Left lung (tissue), 10 donors: ENCODE data around the gene LDAH. TPM values are rescaled to one million over a fixed set of nuclear protein-coding genes. Genes with fewer than 3 reads are reported as not detected.

Source experiments
- ATAC-seq: fragments of 200-7000 bp; cut with Tn5 transposase; one replicate; pipeline ENCODE4 v1.9.1; 2020; ENCODE audit warnings: moderate library complexity
- DNase-seq, 4 donors: peaks; one replicate each; pipeline ENCODE4 v3.0.0-alpha.2; 2013 to 2020
- H3K27ac ChIP-seq, 2 donors: fragments of 200-600 bp; sonication (generic) in 1 of 2; one replicate each; pipeline versions ENCODE4 v1.5.0 to v1.8.0; 2020 to 2021
- H3K27me3 ChIP-seq, 2 donors: fragments of 200-600 bp; sonication (generic) in 1 of 2; one replicate each; pipeline versions ENCODE4 v1.5.0 to v1.8.0; 2020 to 2021
- H3K36me3 ChIP-seq, 2 donors: fragments of 200-600 bp; sonication (generic) in 1 of 2; one replicate each; pipeline versions ENCODE4 v1.5.0 to v1.8.0; 2020 to 2021
- H3K4me1 ChIP-seq, 2 donors: fragments of 200-600 bp; one replicate each; pipeline ENCODE4 v1.8.0; 2021
- H3K4me3 ChIP-seq, 2 donors: fragments of 200-600 bp; sonication (generic) in 1 of 2; one replicate each; pipeline versions ENCODE4 v1.5.0 to v1.8.0; 2020 to 2021; ENCODE audit warnings: mild to moderate bottlenecking in 1 of 2
- H3K9me3 ChIP-seq, 2 donors: fragments of 200-600 bp; sonication (generic) in 1 of 2; one replicate each; pipeline versions ENCODE4 v1.5.0 to v1.8.0; 2020 to 2021
- intact Hi-C, 2 donors: fragments of 100-400 bp; cut with DNase I; formaldehyde crosslinking; loops; one replicate each; pipeline versions ENCODE4 v1.11.2 to v1.14.2; 2022
- polyA plus RNA-seq, 6 donors: library from polyadenylated mRNA; unstranded; fragments of 120-200 nt; gene quantifications; one replicate each; pipeline ENCODE4 v1.2.1, GENCODE V29; 2013; ENCODE audit not compliant: insufficient read length in 6 of 6
- total RNA-seq, 2 donors: library from RNA; stranded (reverse); fragmentation: NEBNext Ultra II Directional; extraction: Animal tissue kit (Norgen Biotek cat#: 25700); gene quantifications; one replicate each; pipeline ENCODE4 v1.2.1, GENCODE V29; 2021
- TF ChIP-seq, protein P1 (sequence below), 2 donors: fragments of 200-600 bp; sonication (generic) in 1 of 2; IDR thresholded peaks; one replicate each; pipeline versions ENCODE4 v1.5.0 to v1.8.0; 2021; ENCODE audit warnings: antibody characterized with exemption in 2 of 2
- donor health status: DM: no; HTN: yes; CAD: no.
- donor health status: DM: no; HTN: no; CAD: no.

LDAH gene
- total and polyA plus RNA-seq, 8 donors = 20.2 to 25.7 (median 22.3) TPM

DNA sequence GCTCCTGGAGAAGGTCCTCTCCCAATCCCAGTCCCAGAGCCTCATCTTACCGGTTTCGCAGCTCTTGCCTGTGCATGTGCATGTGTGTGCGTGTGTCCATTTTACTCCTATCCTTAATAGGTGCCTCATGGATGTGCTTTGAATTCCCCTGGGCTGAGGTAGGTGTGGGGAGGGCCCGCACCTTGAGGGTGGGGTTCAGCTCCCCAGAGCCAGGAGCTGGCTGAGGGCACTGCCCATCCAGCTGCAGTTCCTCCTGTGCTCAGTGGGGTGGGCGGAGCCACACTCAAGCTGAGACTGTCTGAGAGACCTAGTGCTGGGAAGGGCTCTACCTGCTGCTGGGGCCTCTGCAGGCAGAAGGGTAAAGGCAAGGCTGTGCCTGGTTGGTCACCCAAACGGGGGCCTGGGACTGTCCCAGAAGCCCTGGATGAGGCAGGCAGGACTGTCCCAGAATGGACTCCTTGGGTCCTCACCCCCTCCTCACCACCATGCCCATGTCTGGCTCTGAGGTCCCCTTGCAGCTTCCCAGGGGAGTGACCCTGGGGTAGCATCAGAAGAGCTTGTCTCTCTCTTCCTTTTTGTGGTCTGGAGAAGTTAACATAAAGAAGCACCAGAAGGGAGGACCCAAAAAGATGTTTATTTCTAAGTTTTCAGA lies 147.1 kb downstream of the LDAH start:
- DNase-seq = no peak
- intact Hi-C loops = no loop called here
- Histone ChIP-seq H3K27me3 (peaks cover 32 to 51% of the 10 kb centered on the region in 2 donors), H3K4me3 (no peak overlapping the region), H3K9me3 (no peaks in the 10 kb centered on the region), H3K4me1 (peaks cover 0 to 4% of the 10 kb centered on the region in 2 donors), H3K27ac (no peak overlapping the region), H3K36me3 (no peaks in the 10 kb centered on the region)
- peak; percentile 84 for ATAC-seq
- TF ChIP-seq, protein P1, sequence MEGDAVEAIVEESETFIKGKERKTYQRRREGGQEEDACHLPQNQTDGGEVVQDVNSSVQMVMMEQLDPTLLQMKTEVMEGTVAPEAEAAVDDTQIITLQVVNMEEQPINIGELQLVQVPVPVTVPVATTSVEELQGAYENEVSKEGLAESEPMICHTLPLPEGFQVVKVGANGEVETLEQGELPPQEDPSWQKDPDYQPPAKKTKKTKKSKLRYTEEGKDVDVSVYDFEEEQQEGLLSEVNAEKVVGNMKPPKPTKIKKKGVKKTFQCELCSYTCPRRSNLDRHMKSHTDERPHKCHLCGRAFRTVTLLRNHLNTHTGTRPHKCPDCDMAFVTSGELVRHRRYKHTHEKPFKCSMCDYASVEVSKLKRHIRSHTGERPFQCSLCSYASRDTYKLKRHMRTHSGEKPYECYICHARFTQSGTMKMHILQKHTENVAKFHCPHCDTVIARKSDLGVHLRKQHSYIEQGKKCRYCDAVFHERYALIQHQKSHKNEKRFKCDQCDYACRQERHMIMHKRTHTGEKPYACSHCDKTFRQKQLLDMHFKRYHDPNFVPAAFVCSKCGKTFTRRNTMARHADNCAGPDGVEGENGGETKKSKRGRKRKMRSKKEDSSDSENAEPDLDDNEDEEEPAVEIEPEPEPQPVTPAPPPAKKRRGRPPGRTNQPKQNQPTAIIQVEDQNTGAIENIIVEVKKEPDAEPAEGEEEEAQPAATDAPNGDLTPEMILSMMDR (IDR thresholded peaks at IDR 0.05) = no peak

DNA sequence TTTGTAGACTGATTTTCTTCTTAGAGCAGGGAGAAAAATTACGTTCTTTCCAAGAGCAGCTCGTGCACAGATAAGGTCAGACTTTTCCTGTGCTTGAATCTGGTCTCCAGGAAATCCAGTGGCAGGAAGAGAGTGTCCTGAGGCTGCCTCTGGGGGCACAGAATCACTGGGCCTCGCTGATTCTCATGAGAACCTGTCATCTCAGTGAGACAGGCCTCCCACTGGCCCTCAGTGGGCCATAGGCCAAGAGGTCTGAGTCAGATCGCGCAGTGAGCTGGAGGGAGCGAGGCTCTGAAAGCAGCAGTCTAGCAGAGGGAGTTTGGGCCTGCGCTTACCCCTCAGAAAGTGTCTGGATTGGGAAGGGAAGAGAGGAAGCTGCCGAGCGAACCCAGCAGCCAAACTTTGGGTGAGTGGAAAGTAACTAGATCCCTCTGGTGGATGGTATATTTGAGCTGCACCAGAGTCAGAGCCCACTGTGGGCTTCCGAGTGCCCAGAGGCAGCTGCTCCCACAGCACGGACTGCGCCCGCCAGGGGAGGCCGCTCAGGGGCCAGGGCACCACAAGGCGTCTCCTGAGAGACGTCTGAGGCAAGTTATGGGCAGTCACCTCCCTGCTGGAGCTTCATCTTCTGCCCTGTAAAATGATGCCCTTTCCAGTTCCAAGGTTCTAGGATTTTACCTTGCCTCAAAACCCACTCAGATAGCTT lies 147.8 kb downstream of the LDAH start:
- Histone ChIP-seq H3K36me3 (no peaks in the 10 kb centered on the region), H3K27ac (no peak overlapping the region), H3K4me1 (peaks cover 0 to 11% of the 10 kb centered on the region in 2 donors), H3K9me3 (no peaks in the 10 kb centered on the region), H3K4me3 (no peak overlapping the region), H3K27me3 (peaks cover 39 to 58% of the 10 kb centered on the region in 2 donors)
- intact Hi-C loops = no loop called here
- TF ChIP-seq, protein P1 (IDR thresholded peaks at IDR 0.05) = no peak
- peak in 1 of 4 donors; percentile 37 for DNase-seq
- peak; percentile 41 for ATAC-seq

DNA sequence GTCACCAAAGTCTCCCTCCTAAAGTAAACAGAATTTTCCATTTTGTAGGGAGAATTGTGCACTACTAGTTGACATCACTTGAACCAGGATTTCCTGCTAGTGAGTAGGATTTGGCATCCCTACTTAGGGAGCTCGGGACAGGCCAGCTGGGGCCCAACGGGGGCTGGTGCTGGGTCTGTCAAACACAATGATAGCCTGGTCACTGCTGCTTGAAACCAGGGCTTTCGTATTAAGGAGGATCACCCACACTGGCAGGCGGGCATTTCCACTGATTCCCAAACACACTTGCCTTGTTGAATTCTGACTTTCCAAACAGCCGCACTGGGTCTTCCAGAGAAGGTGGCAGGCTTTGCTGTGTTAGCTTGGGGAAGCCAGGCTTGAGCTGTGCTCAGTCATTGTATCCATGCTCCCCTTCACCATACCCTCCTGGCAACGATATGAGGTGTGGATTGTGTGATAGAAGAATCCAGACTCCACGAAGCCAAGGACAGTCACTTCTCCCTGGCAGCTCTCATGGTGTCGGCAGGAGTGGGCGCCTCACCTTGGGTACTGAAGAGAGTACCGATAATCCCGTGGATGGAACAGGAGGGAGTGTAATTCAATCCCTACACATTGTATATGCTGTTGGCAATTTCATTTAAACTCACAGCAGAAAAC lies 148.5 kb downstream of the LDAH start:
- Histone ChIP-seq H3K27ac (no peak overlapping the region), H3K27me3 (peaks cover 46 to 65% of the 10 kb centered on the region in 2 donors), H3K4me1 (peaks cover 0 to 18% of the 10 kb centered on the region in 2 donors), H3K36me3 (no peaks in the 10 kb centered on the region), H3K4me3 (no peak overlapping the region), H3K9me3 (no peaks in the 10 kb centered on the region)
- ATAC-seq = no peak
- intact Hi-C loops = no loop called here
- TF ChIP-seq, protein P1 (IDR thresholded peaks at IDR 0.05) = no peak
- DNase-seq = no peak

DNA sequence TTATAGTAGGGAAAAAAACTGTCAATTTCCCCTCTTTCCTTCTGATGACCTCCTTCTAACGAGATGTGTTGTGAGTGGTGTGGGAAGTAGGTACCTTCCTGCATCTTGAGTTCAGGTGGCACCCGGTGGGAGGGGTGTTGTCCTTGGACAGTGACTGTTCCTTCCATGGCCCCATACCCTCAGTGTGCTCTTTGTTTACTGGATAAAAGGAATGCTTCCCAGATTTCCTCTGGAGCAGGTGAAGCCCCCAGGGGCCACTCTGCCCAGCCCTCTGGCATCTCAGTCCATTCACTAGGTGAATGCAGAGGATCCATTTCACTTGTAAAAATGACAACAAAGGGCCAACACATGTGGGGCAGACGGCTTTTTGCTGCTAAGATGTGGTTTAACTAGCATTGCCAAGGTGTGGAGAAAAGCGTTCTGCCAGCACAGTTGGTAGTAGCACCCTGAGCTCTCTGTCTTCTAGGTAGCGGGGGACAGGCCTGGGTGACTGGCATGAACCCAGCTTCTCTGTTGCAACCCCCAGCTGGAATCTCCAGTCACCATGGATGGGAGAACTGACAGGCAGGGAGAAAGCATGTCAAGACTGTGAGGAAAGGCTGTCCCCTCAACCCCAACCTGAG lies 149.1 kb downstream of the LDAH start:
- no peak overlapping the region for H3K4me3 ChIP-seq
- peaks cover 0 to 21% of the 10 kb centered on the region in 2 donors for H3K4me1 ChIP-seq
- DNase-seq (no peak), ATAC-seq (no peak)
- TF ChIP-seq, protein P1 (IDR thresholded peaks at IDR 0.05) = no peak
- no peaks in the 10 kb centered on the region for H3K36me3 ChIP-seq
- H3K27ac ChIP-seq = no peak overlapping the region
- intact Hi-C loops = no loop called here
- H3K9me3 ChIP-seq = no peaks in the 10 kb centered on the region
- H3K27me3 ChIP-seq = peaks cover 52 to 71% of the 10 kb centered on the region in 2 donors
